ENCODE measurements around the gene LRRC2.

LRRC2 gene

GRCh38 chr3:46481636-46482035, 84.5 kb downstream of the LRRC2 start:
- no peak for DNase-seq (ENCODE audit: low read depth, low spot score)

GRCh38 chr3:46480491-46481195, 85.5 kb downstream of the LRRC2 start:
- no peak for TF ChIP-seq POLR2AphosphoS5 (IDR thresholded peaks at IDR 0.05; ENCODE audit: borderline replicate concordance, low read depth, low read length)
- no peak for TF ChIP-seq EZH2 (IDR thresholded peaks at IDR 0.05)
- no peak for TF ChIP-seq FOXP2 (optimal IDR thresholded peaks at IDR 0.05; ENCODE audit: control extremely low read depth, extremely low read length, insufficient read depth)
- no peaks in the 10 kb centered on the region for H3K9me3 ChIP-seq (ENCODE audit: low read depth, low read length)
- no peaks in the 10 kb centered on the region for H3K36me3 ChIP-seq (ENCODE audit: insufficient read depth, low read length)
- no peak overlapping the region for H3K9ac ChIP-seq (ENCODE audit: insufficient read length)
- H3K4me3 ChIP-seq: no peak overlapping the region
- no peak for DNase-seq (ENCODE audit: low read depth, low spot score)
- H3K27ac ChIP-seq: no peak overlapping the region

More at GRCh38 chr3:46481636-46482035, 84.5 kb downstream of the LRRC2 start:
- Histone ChIP-seq H3K9ac (ENCODE audit: insufficient read length) (no peak overlapping the region), H3K27ac (no peak overlapping the region), H3K9me3 (ENCODE audit: low read depth, low read length) (no peaks in the 10 kb centered on the region), H3K36me3 (ENCODE audit: insufficient read depth, low read length) (no peaks in the 10 kb centered on the region), H3K4me3 (no peak overlapping the region)
- TF ChIP-seq POLR2AphosphoS5 (IDR thresholded peaks at IDR 0.05; ENCODE audit: borderline replicate concordance, low read depth, low read length) (no peak), EZH2 (IDR thresholded peaks at IDR 0.05) (no peak), FOXP2 (optimal IDR thresholded peaks at IDR 0.05; ENCODE audit: control extremely low read depth, extremely low read length, insufficient read depth) (no peak)

GRCh38 chr3:46479696-46480095, 86.4 kb downstream of the LRRC2 start:
- Histone ChIP-seq H3K4me3 (no peak overlapping the region), H3K36me3 (ENCODE audit: insufficient read depth, low read length) (no peaks in the 10 kb centered on the region), H3K27ac (no peak overlapping the region), H3K9me3 (ENCODE audit: low read depth, low read length) (no peaks in the 10 kb centered on the region), H3K9ac (ENCODE audit: insufficient read length) (no peak overlapping the region)
- no peak for TF ChIP-seq POLR2AphosphoS5 (IDR thresholded peaks at IDR 0.05; ENCODE audit: borderline replicate concordance, low read depth, low read length)
- no peak for TF ChIP-seq FOXP2 (optimal IDR thresholded peaks at IDR 0.05; ENCODE audit: control extremely low read depth, extremely low read length, insufficient read depth)
- no peak for TF ChIP-seq EZH2 (IDR thresholded peaks at IDR 0.05)
- no peak for DNase-seq (ENCODE audit: low read depth, low spot score)

- TF ChIP-seq POLR2AphosphoS5 (IDR thresholded peaks at IDR 0.05; ENCODE audit: borderline replicate concordance, low read depth, low read length) (no peak), EZH2 (IDR thresholded peaks at IDR 0.05) (no peak), FOXP2 (optimal IDR thresholded peaks at IDR 0.05; ENCODE audit: control extremely low read depth, extremely low read length, insufficient read depth) (no peak)
- H3K9ac ChIP-seq (ENCODE audit: insufficient read length): no peak overlapping the region
- no peak overlapping the region for H3K27ac ChIP-seq
- no peak overlapping the region for H3K4me3 ChIP-seq
- H3K9me3 ChIP-seq (ENCODE audit: low read depth, low read length): no peaks in the 10 kb centered on the region
- H3K36me3 ChIP-seq (ENCODE audit: insufficient read depth, low read length): no peaks in the 10 kb centered on the region
- DNase-seq (ENCODE audit: low read depth, low spot score): no peak
These were observed 87.1 kb downstream of the LRRC2 start for GRCh38 chr3:46479021-46479420.

- TF ChIP-seq FOXP2 (optimal IDR thresholded peaks at IDR 0.05; ENCODE audit: control extremely low read depth, extremely low read length, insufficient read depth) (no peak), POLR2AphosphoS5 (IDR thresholded peaks at IDR 0.05; ENCODE audit: borderline replicate concordance, low read depth, low read length) (no peak), EZH2 (IDR thresholded peaks at IDR 0.05) (no peak)
- no peak for DNase-seq (ENCODE audit: low read depth, low spot score)
- no peak overlapping the region for H3K27ac ChIP-seq
- H3K9me3 ChIP-seq (ENCODE audit: low read depth, low read length): no peaks in the 10 kb centered on the region
- no peak overlapping the region for H3K4me3 ChIP-seq
- H3K36me3 ChIP-seq (ENCODE audit: insufficient read depth, low read length): no peaks in the 10 kb centered on the region
- H3K9ac ChIP-seq (ENCODE audit: insufficient read length): no peak overlapping the region
These were observed 87.8 kb downstream of the LRRC2 start for GRCh38 chr3:46478341-46478740.

GRCh38 chr3:46477756-46478155, 88.3 kb downstream of the LRRC2 start:
- no peak for DNase-seq (ENCODE audit: low read depth, low spot score)
- Histone ChIP-seq H3K27ac (no peak overlapping the region), H3K36me3 (ENCODE audit: insufficient read depth, low read length) (no peaks in the 10 kb centered on the region), H3K4me3 (no peak overlapping the region), H3K9ac (ENCODE audit: insufficient read length) (no peak overlapping the region), H3K9me3 (ENCODE audit: low read depth, low read length) (no peaks in the 10 kb centered on the region)
- TF ChIP-seq FOXP2 (optimal IDR thresholded peaks at IDR 0.05; ENCODE audit: control extremely low read depth, extremely low read length, insufficient read depth): no peak
- no peak for TF ChIP-seq EZH2 (IDR thresholded peaks at IDR 0.05)
- no peak for TF ChIP-seq POLR2AphosphoS5 (IDR thresholded peaks at IDR 0.05; ENCODE audit: borderline replicate concordance, low read depth, low read length)

- no peak for TF ChIP-seq EZH2 (IDR thresholded peaks at IDR 0.05)
- no peak for TF ChIP-seq FOXP2 (optimal IDR thresholded peaks at IDR 0.05; ENCODE audit: control extremely low read depth, extremely low read length, insufficient read depth)
- TF ChIP-seq POLR2AphosphoS5 (IDR thresholded peaks at IDR 0.05; ENCODE audit: borderline replicate concordance, low read depth, low read length): no peak
- Histone ChIP-seq H3K36me3 (ENCODE audit: insufficient read depth, low read length) (no peaks in the 10 kb centered on the region), H3K4me3 (no peak overlapping the region), H3K27ac (no peak overlapping the region), H3K9ac (ENCODE audit: insufficient read length) (no peak overlapping the region), H3K9me3 (ENCODE audit: low read depth, low read length) (no peaks in the 10 kb centered on the region)
- DNase-seq (ENCODE audit: low read depth, low spot score): no peak
These were observed 89.0 kb downstream of the LRRC2 start for GRCh38 chr3:46477145-46477544.

- no peak overlapping the region for H3K9ac ChIP-seq (ENCODE audit: insufficient read length)
- H3K9me3 ChIP-seq (ENCODE audit: low read depth, low read length): no peaks in the 10 kb centered on the region
- no peak for DNase-seq (ENCODE audit: low read depth, low spot score)
- no peak overlapping the region for H3K4me3 ChIP-seq
- TF ChIP-seq FOXP2 (optimal IDR thresholded peaks at IDR 0.05; ENCODE audit: control extremely low read depth, extremely low read length, insufficient read depth): no peak
- TF ChIP-seq EZH2 (IDR thresholded peaks at IDR 0.05): no peak
- no peak for TF ChIP-seq POLR2AphosphoS5 (IDR thresholded peaks at IDR 0.05; ENCODE audit: borderline replicate concordance, low read depth, low read length)
- H3K27ac ChIP-seq: no peak overlapping the region
- H3K36me3 ChIP-seq (ENCODE audit: insufficient read depth, low read length): no peaks in the 10 kb centered on the region
These were observed 93.4 kb downstream of the LRRC2 start for GRCh38 chr3:46472736-46473135.

All from SK-N-MC (cell line).